H1 (cell line): ENCODE data around the gene FERMT2. TPM values are rescaled to one million over a fixed set of nuclear protein-coding genes. Genes with fewer than 3 reads are reported as not detected.

Source experiments
- CREB1 ChIP-seq: IDR thresholded peaks from 2 replicates; pipeline ENCODE4 v1.6.1; 2012; ENCODE audit warnings: inconsistent platforms
- HDAC6 ChIP-seq: IDR thresholded peaks from one replicate; pipeline ENCODE4 v1.7.1; 2012; ENCODE audit warnings: low read depth, mild to moderate bottlenecking, inconsistent platforms, low read length, moderate library complexity
- JUN ChIP-seq: IDR thresholded peaks from 2 replicates; pipeline ENCODE4 v1.6.1; 2011; ENCODE audit warnings: low read depth, mild to moderate bottlenecking, improper control_type of control experiment, low read length
- NRF1 ChIP-seq: IDR thresholded peaks from 2 replicates; pipeline ENCODE4 v1.6.1; 2011; ENCODE audit warnings: mild to moderate bottlenecking, low read depth, low read length, improper control_type of control experiment
- POU5F1 ChIP-seq: IDR thresholded peaks from 2 replicates; pipeline ENCODE4 v1.6.1; 2011; ENCODE audit warnings: low read depth, mild to moderate bottlenecking, low read length, moderate library complexity
- polyA plus RNA-seq, 7 experiments: library from polyadenylated mRNA; depleted of rRNA in 3 of 7; stranded (reverse) in 5 of 7; unstranded in 2 of 7; fragments of >200 nt in 5 of 7; fragments of 200-250 nt in 2 of 7; gene quantifications; 1 replicate in 5 of 7; 2 replicates in 1 of 7; 4 replicates in 1 of 7; pipeline versions ENCODE4 v1.2.1 to v1.2.3, GENCODE V29; 2011 to 2013; ENCODE audit warnings: missing spikeins in 2 of 7, mixed read lengths in 2 of 7
- total RNA-seq: library from RNA; stranded (reverse); fragmentation: NEBNext Ultra II Directional; extraction: Animal tissue kit (Norgen Biotek cat#: 25700); gene quantifications from 2 replicates; pipeline ENCODE4 v1.2.1, GENCODE V29; 2021

Gene FERMT2
- total and polyA plus RNA-seq, 2 of the 8 experiments (the other 6 are each of a cell fraction or from before 2014, with no cell fraction given), result 53.3 to 142 TPM

DNA sequence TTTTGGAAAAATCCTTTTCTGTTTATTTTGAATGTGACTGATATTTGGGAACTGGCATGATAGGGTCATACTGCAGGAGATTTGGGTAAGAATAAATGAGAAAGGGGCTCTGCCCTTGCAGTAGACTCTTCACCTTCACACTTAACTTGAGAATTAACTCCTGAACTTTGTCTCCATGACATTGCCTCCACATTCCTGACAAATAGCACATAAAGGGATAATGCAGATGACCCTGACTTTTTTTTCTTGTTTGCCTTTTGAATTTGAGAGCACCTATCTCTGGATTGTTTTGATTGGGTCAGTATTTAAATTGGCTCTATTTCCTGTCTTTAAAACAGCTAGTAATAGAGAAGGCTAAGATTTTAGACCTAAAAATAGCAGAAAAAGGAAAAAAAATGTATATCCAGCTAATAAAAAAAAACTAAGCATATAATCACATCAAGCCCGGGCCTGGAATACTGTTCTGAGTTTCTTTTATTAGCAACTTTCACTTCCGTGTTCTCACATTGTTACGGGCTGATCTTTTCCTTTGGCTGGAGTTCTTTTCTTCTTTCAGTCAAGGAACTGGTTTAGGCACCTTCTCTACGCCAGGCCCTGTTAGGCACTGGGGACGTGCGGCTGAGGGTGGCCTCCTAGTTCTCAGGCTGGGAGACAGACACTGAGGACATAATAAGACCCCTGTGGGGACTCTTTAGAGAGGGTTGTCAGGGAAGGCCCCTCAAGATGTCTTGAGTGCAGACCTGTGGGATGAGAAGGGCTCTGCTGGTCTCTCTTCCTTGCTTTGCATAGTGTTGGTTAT, 106.4 kb downstream of the FERMT2 start (continued):
- TF ChIP-seq NRF1, result no peak
- no peak for TF ChIP-seq POU5F1
- no peak for TF ChIP-seq JUN
- TF ChIP-seq HDAC6, result no peak
- no peak for TF ChIP-seq CREB1
- TF ChIP-seq, all 59 proteins: peak for 0
